NCI-H2029 treated with DMSO at 0.1 percent for 48 hours (cell line): Measurements from ENCODE around the gene CYP2A6.
"Not testable (repeated sequence)": the region's sequence is repeated elsewhere in the genome, so short reads cannot be mapped to it uniquely, and the experiment has no call there.

Experiments used
- DNase-seq: peaks from one replicate; lab custom pipeline; 2025; lab: John Stamatoyannopoulos, UW

The CYP2A6 gene, protein sequence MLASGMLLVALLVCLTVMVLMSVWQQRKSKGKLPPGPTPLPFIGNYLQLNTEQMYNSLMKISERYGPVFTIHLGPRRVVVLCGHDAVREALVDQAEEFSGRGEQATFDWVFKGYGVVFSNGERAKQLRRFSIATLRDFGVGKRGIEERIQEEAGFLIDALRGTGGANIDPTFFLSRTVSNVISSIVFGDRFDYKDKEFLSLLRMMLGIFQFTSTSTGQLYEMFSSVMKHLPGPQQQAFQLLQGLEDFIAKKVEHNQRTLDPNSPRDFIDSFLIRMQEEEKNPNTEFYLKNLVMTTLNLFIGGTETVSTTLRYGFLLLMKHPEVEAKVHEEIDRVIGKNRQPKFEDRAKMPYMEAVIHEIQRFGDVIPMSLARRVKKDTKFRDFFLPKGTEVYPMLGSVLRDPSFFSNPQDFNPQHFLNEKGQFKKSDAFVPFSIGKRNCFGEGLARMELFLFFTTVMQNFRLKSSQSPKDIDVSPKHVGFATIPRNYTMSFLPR

DNA sequence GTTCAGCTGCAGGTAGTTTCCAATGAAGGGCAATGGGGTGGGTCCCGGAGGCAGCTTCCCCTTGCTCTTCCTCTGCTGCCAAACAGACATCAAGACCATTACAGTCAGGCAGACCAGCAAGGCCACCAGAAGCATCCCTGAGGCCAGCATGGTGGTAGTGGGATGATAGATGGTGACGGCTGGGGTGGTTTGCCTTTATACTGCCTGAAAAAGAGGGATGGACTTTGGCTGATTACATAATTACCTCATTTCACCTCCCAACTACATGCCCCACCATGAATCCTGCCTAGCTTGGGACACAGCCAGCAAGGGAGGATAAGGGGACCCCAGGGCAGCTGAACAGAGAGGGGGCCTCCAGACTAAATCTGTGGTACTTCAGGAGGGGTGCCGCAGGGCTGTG lies at the start of gene CYP2A6:
TSS of gene CYP2A6 (minus strand) at position 171 of the 400 bp plus-strand sequence. CDS start at position 150, 21 bp downstream.
- not testable (repeated sequence) for DNase-seq

DNA sequence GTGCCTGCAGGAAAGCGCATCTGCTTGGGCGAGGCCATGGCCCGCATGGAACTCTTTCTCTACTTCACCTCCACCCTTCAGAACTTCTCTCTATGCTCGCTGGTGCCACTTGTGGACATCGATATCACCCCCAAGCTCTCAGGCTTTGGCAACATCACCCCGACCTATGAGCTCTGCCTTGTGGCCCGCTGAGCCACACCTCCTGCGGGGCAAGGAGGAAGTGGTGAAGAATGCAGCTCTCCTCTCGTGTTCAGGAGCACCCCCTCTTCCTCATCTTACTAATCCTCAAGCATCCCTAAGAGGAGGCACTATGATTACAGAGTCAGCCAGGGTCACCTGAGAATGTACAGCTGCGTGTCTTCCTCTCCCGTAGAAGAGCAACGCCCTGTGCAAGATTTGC lies 49.7 kb upstream of the CYP2A6 start:
- not testable (repeated sequence) for DNase-seq

DNA sequence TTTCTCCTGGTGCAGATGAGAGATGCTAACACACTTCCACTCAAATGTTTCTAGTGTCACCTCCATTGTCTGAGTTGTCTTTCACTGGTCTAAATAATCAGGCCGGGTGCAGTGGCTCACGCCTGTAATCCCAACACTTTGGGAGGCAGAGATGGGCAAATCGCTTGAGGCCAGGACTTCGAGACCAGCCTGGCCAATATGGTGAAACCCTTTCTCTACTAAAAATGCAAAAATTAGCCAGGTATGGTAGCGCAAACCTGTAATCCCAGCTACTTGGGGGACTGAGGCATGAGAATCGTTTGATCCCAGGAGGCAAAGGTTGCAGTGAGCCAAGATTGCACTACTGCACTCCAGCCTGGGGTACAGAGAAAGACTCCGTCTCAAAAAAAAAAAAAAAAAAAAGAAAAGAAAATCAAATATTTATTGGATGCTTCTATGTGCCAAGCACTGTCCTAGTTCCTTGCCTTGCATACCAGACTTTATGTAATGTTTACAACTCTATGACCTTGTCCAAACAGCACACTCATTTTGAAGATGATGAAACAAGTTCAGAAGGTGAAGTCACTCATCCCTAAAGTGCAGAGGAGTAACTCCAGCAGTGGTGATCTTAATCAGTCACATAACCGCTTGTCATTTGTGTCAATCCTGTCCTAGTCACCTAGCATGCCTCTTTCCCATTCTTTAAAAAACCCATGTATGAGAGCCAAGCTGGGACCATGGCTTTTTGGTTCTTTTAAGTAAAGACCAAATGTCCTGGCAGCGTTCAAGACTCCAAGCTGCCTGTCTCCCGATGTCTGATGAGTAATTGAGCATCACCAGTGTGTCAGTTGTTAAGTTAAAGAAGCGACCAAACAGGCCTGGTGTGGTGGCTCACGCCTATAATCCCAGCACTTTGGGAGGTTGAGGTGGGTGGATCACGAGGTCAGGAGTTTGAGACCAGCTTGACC lies 46.9 kb upstream of the CYP2A6 start:
- DNase-seq: not testable (repeated sequence)

DNA sequence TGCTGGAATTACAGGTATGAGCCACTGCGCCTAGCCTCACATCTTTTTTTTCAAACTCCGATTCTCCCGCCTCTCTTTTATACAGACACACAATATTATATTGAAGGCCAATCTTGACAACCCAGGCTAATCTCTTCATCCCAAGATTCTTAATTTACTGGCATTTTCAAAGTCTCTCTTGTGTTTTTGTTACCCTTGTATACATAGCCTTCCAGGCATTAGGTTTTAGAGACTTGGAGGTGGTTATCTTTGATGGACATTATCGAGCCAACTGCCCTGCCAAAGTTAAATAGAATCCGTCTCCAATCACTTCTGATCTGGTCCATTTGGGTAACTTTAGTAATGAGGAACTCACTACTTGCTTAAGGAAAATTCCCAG lies 46.2 kb upstream of the CYP2A6 start:
- no peak for DNase-seq

DNA sequence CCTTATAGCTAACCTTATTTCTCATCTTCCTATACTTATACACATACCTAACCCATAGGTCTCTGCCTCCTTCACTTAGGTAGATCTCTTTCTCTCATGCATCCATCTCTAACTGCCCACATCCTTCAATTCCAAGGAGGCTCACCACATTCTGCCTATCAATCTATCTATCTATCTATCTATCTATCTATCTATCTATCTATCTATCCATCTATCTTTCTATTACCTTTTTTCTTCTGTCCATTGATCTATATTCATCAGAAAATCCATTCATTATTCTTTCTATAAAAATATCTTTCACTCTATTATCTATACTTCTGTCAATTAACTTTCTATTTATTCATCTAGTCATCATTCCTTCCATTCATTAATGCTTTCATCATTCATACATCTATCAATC lies 42.9 kb upstream of the CYP2A6 start:
- DNase-seq: no peak

DNA sequence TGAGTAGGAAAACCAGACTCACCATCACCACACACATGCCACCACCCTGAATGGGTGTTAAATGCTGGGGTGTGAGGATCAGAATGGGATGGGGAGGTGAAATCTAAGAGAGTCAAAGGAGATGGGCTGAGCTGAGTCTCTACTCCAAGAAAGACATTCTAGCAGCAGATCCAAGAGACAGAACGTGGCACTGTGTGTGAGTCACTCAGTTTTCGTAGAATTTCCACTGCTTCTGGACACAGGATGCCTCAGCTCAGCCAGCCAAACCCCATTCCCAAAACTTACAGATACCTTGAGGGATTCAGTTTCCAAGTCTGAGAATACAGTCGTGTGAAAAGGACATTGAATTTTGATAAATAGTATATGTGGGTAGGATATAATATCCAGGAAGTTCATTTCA lies 39.1 kb upstream of the CYP2A6 start:
- DNase-seq: no peak

DNA sequence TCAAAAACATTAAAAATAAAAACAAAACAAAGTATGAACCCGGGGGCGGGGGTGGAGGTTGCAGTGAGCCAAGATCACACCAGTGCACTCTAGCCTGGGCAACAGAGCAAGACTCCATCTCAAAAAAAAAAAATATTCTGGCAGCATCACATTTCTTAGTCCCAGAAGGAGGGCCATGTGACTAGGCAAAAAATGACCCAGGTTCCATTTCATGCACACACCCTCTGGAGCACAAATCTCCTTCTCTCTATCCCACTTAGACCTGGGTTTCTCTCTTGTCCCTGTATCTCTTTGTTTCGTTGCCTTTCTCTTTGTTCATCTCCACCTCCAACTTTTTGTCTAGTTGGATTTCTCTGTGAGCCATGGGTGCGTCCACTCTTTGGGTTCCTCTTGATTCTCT lies 37.9 kb upstream of the CYP2A6 start:
- no peak for DNase-seq

DNA sequence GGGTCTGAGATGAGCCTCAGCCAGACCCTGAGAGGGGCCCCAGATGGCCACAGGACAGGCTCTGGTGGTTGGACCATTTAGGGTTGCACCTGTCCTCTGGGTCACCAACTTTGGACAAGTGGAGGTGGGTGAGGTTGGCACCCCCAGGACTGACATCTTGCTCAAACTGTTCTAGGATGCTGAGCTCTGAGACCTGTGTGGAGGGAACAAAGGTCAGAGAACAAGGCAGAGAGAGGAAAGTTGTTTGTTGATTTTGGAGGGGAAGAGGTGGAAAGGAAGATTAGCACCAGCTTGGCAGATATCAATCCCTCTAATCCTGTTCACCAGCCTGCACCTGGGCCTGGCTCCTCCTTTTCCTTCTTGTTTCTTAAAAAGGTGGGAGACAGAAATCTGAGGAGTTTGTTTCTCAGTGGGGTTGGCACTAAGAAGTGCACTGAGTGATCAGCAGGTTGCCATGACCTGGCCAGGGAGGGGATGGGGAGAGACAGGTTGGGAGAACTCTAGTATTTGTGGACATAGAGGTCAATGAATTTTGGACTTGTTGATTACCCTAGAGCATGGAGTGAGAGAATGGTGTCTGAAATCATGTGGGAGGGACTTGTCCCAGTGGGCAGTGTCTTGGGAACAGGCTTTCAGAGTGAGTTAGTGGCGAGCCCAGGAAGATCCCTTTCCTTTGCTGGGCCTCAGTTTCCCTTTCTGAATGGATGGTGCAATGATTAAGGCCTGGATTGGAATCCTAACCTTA lies 34.1 kb upstream of the CYP2A6 start:
- DNase-seq: not testable (repeated sequence)

DNA sequence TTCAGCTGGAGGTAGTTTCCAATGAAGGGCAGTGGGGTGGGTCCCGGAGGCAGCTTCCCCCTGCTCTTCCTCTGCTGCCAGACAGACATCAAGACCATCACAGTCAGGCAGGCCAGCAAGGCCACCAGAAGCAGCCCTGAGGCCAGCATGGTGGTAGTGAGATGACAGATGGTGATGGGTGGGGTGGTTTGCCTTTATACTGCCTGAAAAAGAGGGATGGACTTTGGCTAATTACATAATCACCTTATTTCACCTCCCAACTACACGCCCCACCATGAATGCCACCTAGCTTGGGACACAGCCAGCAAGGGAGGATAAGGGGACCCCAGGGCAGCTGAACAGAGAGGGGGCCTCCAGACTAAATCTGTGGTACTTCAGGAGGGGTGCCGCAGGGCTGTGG lies 31.8 kb upstream of the CYP2A6 start, which contains the start of gene CYP2A7:
TSS of gene CYP2A7 (minus strand) at position 170 of the 400 bp plus-strand sequence. CDS start at position 149, 21 bp downstream.
- not testable (repeated sequence) for DNase-seq

DNA sequence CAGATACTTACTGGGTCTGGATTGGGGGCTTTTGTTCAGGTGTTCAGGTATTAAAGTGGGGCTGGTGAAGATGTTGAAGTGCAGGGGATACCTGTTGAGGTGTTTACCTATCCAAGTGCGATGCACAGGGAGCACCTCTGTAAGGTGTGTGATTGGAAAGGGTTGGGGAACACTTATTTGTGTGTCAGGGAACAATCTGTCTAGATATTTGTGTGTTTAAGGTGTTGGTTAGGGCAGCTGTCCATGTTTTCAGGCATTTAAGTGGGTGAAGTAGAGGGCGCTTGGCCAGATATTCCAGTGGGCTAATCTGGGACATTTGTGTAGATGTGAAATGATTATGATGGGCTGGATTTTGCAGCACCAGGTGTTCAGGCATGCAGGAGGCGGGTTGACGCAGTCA lies 29.1 kb upstream of the CYP2A6 start:
- not testable (repeated sequence) for DNase-seq

DNA sequence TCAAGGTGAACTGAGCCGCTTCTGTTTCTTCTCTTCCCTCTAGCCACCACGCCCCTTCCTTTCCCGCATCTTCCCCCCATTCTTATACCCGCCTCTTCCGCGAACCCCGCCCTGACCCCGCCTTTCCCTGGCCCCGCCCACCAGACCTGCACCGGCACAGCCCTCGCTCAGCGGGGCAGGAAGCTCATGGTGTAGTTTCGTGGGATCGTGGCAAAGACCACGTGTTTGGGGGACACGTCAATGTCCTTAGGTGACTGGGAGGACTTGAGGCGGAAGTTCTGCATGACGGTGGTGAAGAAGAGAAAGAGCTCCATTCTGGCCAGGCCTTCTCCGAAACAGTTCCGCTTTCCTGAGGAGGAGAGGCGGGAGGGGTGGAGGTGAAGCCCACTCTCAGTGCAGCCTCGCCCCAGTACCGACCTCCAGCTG lies 25.3 kb upstream of the CYP2A6 start:
- DNase-seq: not testable (repeated sequence)

DNA sequence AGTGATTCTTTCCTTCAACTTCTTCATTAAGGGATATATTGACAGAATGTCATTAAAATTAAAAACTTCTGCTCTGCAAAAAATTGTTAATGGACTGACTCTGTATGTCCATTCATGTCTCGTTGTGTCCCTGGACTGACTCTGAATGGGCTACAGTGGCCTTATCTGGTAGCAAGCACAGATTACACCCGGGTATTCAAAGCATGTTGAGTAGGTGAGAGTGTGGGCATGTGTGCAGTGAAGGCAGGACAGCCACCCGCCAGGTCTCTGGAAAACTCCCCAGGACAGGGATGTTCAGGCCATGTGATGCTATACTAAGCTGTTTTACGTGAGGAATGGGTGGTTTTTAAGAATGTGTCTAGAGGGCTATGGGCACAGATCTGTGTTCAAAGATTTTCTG lies 24.6 kb upstream of the CYP2A6 start:
- not testable (repeated sequence) for DNase-seq

DNA sequence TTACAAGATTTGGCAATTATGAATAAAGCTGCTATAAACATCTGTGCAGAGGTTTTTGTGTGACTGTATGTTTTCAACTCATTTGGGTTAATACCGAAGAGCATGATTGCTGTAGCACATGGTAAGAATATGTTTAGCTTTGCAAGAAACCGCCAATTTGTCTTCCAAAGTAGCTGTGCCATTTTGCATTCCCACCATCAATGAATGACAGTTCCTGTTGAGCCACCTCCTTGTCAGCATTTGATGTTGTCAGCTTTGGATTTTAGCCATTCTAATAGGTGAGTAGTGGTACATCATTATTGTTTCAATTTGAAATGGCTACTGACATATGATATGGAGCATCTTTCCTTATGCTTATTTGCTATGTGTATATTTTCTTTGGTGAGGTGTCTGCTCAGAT lies 23.6 kb upstream of the CYP2A6 start:
- not testable (repeated sequence) for DNase-seq

DNA sequence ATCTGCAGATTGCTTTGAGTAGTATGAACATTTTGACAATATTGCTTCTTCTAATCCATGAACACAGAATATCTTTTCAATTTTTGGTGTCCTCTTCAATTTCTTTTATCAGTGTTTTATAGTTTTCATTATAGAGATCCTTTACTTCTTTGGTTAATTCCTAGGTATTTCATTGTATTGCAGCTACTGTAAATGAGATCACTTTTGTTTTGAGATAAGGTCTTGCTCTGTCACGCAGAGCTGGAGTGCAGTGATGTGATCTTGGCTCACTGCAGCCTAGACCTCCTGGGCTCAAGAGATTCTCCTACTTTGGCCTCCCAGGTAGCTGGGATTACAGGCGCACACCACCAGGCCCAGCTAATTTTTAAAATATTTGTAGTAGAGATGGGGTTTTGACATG lies 22.0 kb upstream of the CYP2A6 start:
- no peak for DNase-seq

DNA sequence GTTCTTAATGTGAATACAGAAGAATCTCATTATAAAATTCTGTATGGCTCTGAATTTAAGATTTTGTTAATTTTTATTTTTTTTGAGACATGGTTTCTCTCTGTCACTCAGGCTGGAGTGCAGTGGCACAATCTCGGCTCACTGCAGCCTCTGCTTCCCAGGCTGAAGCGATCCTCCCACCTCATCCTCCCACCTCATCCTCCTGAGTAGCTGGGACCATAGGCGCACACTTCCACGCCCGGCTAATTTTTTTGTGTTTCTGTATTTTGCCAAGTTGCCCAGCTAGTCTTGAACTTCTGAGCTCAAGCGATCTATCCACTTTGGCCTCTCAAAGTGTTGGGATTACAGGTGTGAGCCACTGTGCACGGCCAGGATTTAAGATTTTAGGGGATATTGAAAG lies 17.5 kb upstream of the CYP2A6 start:
- DNase-seq: no peak

DNA sequence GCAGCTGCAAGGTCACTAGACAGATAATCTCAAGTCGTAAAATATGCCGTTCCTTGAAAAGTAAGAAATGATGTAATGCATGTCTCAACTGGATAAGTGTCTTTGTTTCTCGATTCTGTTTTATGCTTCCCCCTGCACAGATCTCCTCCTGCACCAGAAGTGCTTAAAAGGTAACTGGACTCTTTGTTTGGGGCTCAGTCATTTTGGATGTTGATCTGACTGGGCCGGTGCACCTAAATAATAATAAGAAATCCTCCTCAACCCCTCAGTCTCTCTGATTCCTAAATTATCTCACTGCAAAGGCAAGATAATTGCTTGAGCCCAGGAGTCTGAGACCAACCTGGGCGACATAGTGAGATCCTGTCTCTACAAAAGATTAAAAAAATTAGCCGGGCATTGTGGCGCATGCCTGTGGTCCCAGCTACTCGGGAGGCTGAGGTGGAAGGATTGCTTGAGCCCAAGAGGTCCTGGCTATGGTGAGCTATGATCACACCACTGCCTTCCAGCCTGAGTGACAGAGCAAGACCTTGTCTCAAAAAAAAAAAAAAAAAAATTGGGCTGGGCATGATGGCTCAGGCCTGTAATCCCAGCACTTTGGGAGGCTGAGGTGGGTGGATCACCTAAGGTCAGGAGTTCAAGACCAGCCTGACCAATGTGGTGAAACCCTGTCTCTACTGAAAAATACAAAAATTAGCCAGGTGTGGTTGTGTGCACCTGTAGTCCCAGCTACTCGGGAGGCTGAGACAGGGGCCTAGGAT lies 14.7 kb upstream of the CYP2A6 start:
- DNase-seq: not testable (repeated sequence)

DNA sequence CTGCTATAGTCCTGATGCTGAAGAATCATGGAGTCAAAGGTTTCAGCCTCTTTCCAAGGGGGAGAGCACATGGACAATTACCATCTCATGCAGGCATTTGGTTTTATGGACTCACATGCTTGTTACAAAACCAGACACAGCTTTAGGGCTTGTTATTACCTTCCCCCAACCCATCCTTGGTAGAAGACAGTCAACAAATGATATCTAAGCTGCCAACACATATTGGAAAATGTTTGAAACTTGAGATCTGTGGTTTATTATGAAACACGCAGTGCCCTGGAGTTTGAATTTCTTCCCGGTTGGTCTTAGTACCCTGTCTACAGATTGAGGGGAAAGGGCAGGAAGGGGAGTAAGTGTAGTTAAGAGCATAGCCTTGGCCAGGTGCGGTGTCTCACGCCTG lies 12.5 kb upstream of the CYP2A6 start:
- DNase-seq: no peak

DNA sequence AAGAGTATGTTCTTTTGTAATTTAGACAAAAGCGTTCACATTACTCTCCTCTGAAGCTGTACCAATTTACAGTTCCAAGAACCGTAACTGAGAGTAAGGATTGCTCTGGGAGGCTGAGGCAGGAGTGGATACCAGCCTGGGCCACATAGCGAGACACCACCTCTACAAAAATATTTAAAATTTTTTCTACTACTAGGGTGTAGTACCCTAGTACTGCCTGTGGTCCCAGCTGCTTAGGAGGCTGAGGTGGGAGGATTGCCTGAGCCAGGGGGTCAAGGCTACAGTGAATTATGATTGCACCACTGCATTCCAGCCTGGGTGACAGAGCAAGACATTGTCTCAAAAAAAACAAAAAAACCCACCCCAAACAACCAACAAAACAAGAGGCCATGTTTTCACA lies 12.1 kb upstream of the CYP2A6 start:
- no peak for DNase-seq

DNA sequence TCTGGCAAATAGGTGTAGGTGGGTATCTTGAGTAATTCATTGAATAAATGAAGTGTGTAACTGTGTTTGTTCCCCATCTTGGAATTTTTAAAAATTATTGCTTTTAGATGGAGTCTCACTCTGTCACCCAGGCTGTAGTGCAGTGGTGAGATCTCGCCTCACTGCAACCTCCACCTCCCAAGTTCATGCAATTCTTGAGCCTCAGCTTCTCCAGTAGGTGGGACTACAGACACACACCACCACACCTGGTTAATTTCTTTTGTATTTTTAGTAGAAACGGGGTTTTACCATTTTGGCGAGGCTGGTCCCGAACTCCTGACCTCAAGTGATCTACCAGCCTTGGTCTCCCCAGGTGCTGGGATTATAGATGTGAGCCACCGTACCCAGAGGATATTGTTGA lies 7.9 kb upstream of the CYP2A6 start:
- no peak for DNase-seq

DNA sequence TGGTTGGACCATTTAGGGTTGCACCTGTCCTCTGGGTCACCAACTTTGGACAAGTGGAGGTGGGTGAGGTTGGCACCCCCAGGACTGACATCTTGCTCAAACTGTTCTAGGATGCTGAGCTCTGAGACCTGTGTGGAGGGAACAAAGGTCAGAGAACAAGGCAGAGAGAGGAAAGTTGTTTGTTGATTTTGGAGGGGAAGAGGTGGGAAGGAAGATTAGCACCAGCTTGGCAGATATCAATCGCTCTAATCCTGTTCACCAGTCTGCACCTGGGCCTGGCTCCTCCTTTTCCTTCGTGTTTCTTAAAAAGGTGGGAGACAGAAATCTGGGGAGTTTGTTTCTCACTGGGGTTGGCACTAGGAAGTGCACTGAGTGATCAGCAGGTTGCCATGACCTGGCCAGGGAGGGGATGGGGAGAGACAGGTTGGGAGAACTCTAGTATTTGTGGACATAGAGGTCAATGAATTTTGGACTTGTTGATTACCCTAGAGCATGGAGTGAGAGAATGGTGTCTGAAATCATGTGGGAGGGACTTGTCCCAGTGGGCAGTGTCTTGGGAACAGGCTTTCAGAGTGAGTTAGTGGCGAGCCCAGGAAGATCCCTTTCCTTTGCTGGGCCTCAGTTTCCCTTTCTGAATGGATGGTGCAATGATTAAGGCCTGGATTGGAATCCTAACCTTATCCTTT lies 2.4 kb upstream of the CYP2A6 start:
- not testable (repeated sequence) for DNase-seq
